Left kidney (tissue), 2 donors: Measurements from ENCODE around the gene IL33. TPM values are rescaled to one million over a fixed set of nuclear protein-coding genes. Genes with fewer than 3 reads are reported as not detected.

Source experiments
- DNase-seq: peaks from one replicate; pipeline ENCODE4 v3.0.0-alpha.2; 2013
- polyA plus RNA-seq: library from polyadenylated mRNA; unstranded; fragments of 120-200 nt; gene quantifications from one replicate; pipeline ENCODE4 v1.2.1, GENCODE V29; 2013; ENCODE audit not compliant: insufficient read length

The IL33 gene
- polyA plus RNA-seq, 1 donor, result 7.3 TPM

DNA sequence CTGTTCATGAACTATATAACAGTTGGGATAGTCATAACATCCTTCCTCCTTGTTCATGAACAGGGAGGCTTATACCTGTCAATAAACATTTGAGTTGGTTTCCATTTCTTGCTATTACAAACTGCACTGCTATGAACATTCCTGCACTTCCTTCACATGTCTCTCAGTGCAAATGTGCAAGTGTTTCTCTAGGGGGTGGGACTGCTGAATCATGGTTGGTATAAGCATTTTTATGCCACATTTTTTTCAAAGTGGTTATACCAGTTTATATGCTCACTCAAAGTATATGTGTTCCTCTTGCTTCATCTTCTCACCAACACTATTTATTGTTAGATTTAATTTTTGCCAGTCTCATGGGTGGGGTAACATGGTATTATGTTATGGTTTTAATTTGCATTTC, 86.8 kb downstream of the IL33 start:
- DNase-seq, result no peak

DNA sequence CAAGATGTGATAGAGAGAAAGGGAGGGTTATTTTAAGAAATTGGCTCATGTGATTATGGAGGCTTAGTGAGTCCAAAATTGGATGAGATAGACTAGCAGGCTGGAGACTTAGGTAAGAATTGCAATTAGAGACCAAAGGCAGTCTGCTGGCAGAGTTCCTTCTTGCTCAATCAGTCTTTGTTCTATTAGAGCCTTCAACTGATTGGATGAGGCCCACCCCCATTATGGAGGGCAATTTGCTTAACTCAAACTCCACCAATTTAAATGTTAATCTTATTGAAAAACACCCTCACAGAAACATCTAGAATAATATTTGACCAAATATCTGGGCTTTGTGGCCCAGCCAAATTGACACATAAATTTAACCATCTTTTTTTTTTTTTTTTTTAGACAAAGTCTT, 88.6 kb downstream of the IL33 start:
- DNase-seq, result no peak

DNA sequence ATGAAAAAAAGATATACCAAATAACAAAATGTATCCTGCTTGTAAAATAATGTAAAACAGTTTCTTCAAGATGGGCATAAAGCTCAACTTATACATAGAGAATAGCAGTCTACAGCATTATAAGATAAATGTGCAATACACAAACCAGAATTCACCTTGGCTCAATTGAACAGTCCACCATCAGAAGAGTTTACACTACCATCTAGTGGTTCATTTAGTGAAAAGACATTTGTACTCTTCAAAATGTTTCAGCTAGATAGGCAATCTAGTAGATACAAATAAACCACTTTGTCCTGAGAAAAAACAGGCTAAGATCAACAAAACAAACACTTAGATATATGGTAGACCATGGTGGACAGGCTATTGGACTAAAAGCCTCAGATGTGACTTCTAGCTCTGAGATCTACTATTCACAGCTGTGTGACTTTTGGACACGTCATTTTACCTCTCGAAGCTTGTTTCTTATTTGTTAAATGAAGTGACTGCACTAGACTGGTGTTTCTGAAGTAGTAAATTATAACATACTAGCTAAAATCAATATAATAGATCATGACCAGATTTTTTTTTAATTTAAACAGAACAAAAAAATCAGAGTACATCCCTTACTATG, 90.5 kb downstream of the IL33 start:
- DNase-seq, result peak; percentile 35

Other genes with a start within 250 kb of the IL33 start
- 33.2 TPM for gene RANBP6, start 200.2 kb upstream of the IL33 start, polyA plus RNA-seq
- gene TPD52L3, start 112.6 kb downstream of the IL33 start, polyA plus RNA-seq, result not detected
- 88.7 TPM for gene UHRF2, start 197.4 kb downstream of the IL33 start, polyA plus RNA-seq